Muscle layer of colon (tissue), 2 donors: Measurements from ENCODE around the gene RPAP3.
"Not testable (repeated sequence)": the region's sequence is repeated elsewhere in the genome, so short reads cannot be mapped to it uniquely, and the experiment has no call there.

Experiments used
- H3K27ac ChIP-seq: one replicate; pipeline ENCODE4 v1.7.0; 2013; ENCODE audit warnings: low read depth, mild to moderate bottlenecking, low read length, moderate library complexity
- H3K27me3 ChIP-seq, 2 donors: one replicate each; pipeline ENCODE4 v1.7.0; 2013; ENCODE audit warnings: low read length in 2 of 2, mild to moderate bottlenecking in 2 of 2; ENCODE audit not compliant: insufficient read depth in 2 of 2, control insufficient read depth in 1 of 2
- H3K36me3 ChIP-seq: one replicate; pipeline ENCODE4 v1.7.0; 2013; ENCODE audit warnings: mild to moderate bottlenecking, low read length; ENCODE audit not compliant: insufficient read depth
- H3K4me1 ChIP-seq: one replicate; pipeline ENCODE4 v1.7.0; 2013; ENCODE audit warnings: mild to moderate bottlenecking, low read length; ENCODE audit not compliant: insufficient read depth
- H3K4me3 ChIP-seq, 2 donors: one replicate each; pipeline ENCODE4 v1.7.0; 2013; ENCODE audit warnings: low read length in 2 of 2, low read depth in 1 of 2, mild to moderate bottlenecking in 1 of 2, moderate library complexity in 1 of 2
- H3K9ac ChIP-seq: one replicate; pipeline ENCODE4 v1.7.0; 2013; ENCODE audit warnings: low read length
- H3K9me3 ChIP-seq: one replicate; pipeline ENCODE4 v1.7.0; 2013; ENCODE audit warnings: mild to moderate bottlenecking, low read length
- donor health status: abdominal sarcoma.
- donor health status: Adenocarcinoma of cecum.

RPAP3 gene

DNA sequence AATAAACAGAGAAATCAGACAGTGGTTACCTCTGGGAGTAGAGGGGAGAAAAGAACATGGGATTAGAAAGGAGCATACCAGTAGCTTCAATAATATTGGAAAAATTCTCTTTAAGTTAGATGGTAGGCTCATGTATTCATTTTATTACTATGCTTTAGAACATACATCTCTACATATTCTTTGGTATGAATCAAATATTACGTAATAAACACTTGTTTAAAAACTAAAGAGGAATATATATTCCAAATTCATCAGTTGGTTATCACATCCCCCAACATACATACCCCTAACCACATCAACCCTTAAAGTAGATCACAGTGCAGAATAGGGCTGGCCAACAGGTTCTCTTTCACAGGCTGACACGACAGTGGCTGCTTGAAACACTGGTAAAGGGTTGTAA lies 5.6 kb downstream of the RPAP3 start:
- Histone ChIP-seq H3K9ac (no peak overlapping the region), H3K27me3 (no peaks in the 10 kb centered on the region), H3K27ac (no peak overlapping the region), H3K4me1 (peaks cover 7% of the 10 kb centered on the region), H3K36me3 (peaks cover 13% of the 10 kb centered on the region), H3K4me3 (no peak overlapping the region), H3K9me3 (no peaks in the 10 kb centered on the region)

DNA sequence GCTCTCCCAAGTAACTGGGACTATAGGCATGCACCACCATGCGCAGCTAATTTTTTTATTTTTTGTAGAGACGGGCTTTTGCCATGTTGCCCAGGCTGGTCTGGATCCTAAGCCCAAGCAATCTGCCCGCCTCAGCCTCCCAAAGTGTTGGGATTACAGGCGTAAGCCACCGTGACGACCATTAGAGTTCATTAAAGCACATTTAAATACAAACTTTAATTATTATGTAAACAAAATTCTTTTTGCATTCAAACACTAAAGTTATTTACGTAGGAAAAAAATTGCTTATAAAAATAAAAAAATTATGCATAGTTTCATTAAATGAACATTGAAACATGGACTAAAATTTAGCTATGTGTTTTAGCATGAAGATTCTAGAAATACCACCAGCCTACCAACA lies 7.2 kb downstream of the RPAP3 start:
- H3K36me3 ChIP-seq, result peaks cover 14% of the 10 kb centered on the region
- H3K9ac ChIP-seq, result no peak overlapping the region
- no peaks in the 10 kb centered on the region for H3K4me1 ChIP-seq
- no peaks in the 10 kb centered on the region for H3K27me3 ChIP-seq
- no peak overlapping the region for H3K4me3 ChIP-seq
- H3K27ac ChIP-seq, result no peak overlapping the region
- no peaks in the 10 kb centered on the region for H3K9me3 ChIP-seq

DNA sequence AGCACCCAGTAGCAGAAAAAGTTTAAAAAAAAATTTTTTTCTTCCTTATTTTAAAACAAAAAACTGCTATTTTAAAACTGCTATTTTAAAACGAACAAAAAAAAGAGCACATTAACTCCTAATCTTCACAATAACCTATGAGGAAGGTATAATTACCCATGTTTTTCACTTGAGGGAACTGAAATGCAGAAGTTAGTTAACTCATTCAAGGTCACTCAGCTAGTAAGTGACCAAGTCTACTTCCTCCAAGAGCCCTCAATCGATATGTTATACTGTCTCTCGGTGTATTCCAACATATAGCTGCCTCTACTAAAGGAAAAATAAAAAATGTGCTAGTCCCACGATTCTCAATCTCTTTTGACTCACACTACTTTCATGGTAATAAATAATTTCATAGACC lies 7.8 kb downstream of the RPAP3 start:
- Histone ChIP-seq H3K9ac (no peak overlapping the region), H3K27me3 (no peaks in the 10 kb centered on the region), H3K36me3 (peaks cover 17% of the 10 kb centered on the region), H3K4me3 (no peak overlapping the region), H3K27ac (no peak overlapping the region), H3K4me1 (no peaks in the 10 kb centered on the region), H3K9me3 (no peaks in the 10 kb centered on the region)

DNA sequence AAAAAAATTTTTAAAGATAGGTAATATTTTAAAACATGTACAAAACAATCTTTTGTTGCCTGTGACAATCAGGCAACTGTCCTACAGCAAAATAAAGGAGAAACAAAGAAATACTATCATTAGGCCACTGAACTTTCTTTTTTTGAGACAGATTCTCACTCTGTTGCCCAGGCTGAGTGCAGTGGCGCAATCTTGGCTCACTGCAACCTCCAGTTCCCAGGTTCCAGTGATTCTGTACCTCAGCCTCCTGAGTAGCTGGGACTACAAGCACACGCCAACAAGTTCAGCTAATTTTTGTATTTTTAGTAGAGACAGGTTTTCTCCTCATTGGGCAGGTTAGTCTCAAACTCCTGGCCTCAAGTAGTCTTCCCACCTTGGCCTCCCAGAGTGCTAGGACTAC lies 16.6 kb downstream of the RPAP3 start:
- H3K9ac ChIP-seq, result no peak overlapping the region
- no peak overlapping the region for H3K27ac ChIP-seq
- no peaks in the 10 kb centered on the region for H3K9me3 ChIP-seq
- peaks cover 6% of the 10 kb centered on the region for H3K4me1 ChIP-seq
- H3K4me3 ChIP-seq, result no peak overlapping the region
- H3K27me3 ChIP-seq, result no peaks in the 10 kb centered on the region
- H3K36me3 ChIP-seq, result peaks cover 18% of the 10 kb centered on the region

DNA sequence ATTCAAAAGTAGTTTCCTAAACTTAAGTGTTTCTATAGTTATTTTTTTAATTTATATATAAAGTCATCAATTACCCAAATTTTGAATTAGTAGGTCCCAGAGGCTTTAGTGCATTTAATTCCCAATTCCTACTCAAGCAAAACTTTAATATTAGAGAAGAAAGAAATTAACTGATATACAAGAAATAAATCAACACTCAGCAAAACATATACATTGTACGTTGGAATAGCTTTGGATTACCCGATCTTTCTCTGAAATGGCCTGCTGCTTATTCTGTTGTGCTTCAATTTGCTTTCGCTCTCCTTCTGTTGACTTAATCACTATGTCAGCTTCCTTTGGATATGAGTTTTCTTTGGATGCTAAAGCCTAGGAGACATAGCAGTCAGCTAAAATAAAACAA lies 18.2 kb downstream of the RPAP3 start:
- Histone ChIP-seq H3K27me3 (no peaks in the 10 kb centered on the region), H3K27ac (no peak overlapping the region), H3K9me3 (no peaks in the 10 kb centered on the region), H3K4me1 (peaks cover 6% of the 10 kb centered on the region), H3K4me3 (no peak overlapping the region), H3K36me3 (peaks cover 14% of the 10 kb centered on the region), H3K9ac (no peak overlapping the region)

DNA sequence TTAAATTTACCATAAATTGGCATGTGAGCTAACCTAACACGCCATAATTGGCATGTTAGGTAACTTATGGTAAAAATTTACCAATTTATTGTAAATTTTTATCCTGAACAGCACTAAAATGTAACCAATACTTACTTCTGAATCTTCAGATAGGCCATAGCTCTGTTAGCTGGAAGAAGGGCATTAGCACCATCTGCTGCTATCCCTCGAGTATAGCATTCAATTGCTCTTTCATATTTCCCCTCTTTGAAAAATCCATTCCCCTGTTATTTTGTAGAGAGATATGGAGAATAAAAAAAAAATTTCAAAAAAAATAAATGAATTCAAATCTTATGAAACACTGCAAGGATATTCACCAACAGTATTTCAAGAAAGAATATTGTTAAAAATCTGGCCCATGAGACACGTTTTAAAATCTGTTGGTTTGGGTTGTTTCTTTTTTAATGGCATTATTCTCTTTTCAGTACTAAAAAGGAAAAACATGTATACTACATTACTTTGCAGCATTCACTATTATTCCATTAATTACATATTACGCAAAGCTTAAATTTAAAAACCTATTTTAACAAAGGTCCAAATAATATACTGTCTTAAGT lies 19.1 kb downstream of the RPAP3 start:
- Histone ChIP-seq H3K4me3 (no peak overlapping the region), H3K9me3 (no peaks in the 10 kb centered on the region), H3K9ac (no peak overlapping the region), H3K4me1 (peaks cover 6% of the 10 kb centered on the region), H3K36me3 (peaks cover 14% of the 10 kb centered on the region), H3K27ac (no peak overlapping the region), H3K27me3 (no peaks in the 10 kb centered on the region)

DNA sequence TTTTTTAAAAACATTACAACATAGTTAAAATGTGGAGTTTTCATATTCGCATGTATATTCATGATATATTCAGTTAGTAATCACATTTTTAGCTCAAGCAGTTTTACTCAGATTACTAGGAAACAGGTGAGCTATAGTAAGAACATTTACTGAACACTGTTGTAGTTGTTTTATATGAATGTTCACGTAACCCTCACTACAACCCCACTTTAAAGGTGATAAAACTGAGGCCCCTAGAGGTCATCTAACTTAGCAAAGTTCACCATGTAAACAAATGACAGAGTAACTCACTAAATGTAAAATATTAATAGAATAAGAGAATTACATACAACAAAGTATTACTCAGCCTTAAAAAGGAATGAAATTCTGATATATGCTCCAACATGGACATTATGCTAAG lies 26.0 kb downstream of the RPAP3 start:
- no peaks in the 10 kb centered on the region for H3K4me1 ChIP-seq
- no peak overlapping the region for H3K9ac ChIP-seq
- no peaks in the 10 kb centered on the region for H3K9me3 ChIP-seq
- H3K36me3 ChIP-seq, result peaks cover 3% of the 10 kb centered on the region
- no peaks in the 10 kb centered on the region for H3K27me3 ChIP-seq
- H3K27ac ChIP-seq, result no peak overlapping the region
- no peak overlapping the region for H3K4me3 ChIP-seq

DNA sequence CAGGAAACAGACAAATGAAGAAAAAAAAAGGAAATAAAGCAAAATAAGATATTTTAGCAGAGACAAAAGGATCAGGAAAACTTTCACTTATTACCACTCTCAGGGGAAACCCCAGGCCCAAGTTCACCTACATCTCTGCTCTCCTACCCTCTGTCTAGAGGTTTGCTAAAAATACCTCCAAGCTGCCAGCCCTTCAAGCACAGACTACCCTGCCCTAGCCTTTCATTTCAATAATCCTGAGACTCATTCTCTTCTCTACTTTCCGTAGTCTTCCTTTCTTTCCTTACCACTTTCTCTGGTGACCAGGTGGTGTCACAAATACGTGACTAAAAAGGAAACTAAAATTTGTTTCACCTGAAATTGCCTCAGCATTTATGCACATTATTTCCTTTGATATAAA lies 33.8 kb downstream of the RPAP3 start:
- Histone ChIP-seq H3K4me3 (no peak overlapping the region), H3K36me3 (peaks cover 27% of the 10 kb centered on the region), H3K9me3 (no peaks in the 10 kb centered on the region), H3K4me1 (no peaks in the 10 kb centered on the region), H3K27me3 (no peaks in the 10 kb centered on the region), H3K9ac (no peak overlapping the region), H3K27ac (no peak overlapping the region)

DNA sequence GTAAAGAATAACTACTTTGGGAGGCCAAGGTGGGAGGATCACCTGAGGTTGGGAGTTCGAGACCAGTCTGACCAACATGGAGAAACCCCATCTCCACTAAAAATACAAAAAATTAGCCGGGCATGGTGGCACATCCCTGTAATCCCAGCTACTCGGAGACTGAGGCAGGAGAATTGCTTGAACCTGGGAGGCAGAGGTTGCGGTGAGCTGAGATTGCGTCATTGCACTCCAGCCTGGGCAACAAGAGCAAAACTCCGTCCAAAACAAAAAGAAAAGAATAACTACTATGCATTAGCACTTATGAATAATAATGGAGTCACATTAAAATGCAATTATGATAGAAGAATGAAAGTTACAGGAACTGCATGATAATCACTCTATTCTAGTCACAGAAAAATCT lies 37.9 kb downstream of the RPAP3 start:
- H3K27ac ChIP-seq, H3K9me3 ChIP-seq, H3K9ac ChIP-seq, H3K27me3 ChIP-seq, H3K4me1 ChIP-seq, H3K4me3 ChIP-seq: not testable (repeated sequence)
- H3K36me3 ChIP-seq, result peaks cover 37% of the 10 kb centered on the region

DNA sequence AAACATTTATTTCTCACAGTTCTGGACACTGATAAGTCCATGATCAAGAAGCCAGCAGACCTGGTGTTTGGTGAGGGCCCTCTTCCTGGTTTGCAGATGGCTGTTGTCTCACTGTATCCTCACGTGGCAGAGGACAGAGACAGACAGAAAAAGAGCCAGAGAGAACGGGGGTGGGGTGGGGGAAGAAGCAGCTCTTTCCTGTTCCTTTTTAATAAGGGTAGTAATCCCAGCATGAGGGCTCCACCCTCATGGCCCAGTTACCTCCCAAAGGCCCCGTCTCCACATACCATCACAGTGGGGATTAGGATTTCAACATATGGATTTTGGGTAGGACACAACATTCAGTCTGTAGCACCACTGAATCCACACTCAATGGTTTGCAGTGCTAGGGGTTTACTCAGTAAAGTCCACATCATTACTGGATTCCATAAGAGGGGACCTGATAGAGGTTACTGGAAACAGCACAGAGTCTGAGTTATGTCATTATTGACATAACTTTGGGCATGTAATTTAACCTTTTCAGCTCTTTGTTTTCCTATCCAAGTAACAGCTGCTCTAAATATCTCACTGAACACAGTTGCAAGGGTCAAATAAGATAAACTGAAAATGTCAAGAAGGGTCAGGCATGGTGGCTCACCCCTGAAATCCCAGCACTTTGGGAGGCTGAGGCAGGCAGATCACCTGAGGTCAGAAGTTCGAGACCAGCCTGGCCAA lies 53.2 kb downstream of the RPAP3 start:
- H3K9me3 ChIP-seq, result no peaks in the 10 kb centered on the region
- H3K27me3 ChIP-seq, result no peaks in the 10 kb centered on the region
- no peaks in the 10 kb centered on the region for H3K36me3 ChIP-seq
- no peak overlapping the region for H3K9ac ChIP-seq
- peak overlapping the region; percentile 5 for H3K27ac ChIP-seq
- H3K4me3 ChIP-seq, result no peak overlapping the region
- H3K4me1 ChIP-seq, result peaks cover 27% of the 10 kb centered on the region

DNA sequence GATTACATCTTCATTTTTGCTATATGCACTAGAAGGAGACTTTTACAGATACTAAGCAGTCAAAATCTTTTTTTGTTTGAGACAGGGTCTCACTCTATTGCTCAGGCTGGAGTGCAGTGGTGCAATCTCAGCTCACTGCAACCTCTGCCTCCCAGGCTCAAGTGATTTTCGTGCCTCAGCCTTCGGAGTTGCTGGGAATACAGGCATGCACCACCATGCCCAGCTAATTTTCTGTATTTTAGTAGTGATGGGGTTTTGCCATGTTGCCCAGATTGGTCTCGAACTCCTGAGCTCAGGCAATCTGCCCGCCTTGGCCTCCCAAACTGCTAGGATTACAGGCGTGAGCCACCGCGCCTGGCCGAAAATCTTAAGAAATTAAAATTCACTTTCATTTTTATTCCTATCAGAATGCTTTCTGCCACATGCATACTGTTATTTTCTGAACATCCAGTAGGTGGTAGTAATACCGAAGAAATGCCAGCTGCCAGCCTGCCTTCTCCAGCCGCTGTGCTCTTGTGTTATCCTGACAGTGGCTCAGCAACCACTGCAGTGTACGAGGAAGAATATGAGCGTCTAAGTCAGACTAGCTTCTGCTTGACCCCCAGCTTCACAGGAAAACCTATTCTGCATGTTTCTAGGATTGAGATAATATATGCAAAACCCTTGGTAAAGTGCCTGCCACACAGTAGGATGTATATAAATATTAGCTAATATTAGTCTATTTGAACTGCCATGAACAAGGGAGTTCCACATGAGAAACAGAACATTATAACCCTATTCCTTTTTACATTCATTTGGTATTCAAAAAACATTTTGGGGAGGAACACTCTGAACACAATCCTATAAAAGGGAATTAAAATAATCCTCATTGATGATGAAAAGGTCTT lies 54.2 kb downstream of the RPAP3 start:
- Histone ChIP-seq H3K4me3 (no peak overlapping the region), H3K9ac (no peak overlapping the region), H3K27ac (peak overlapping the region; percentile 5)

More for the DNA sequence above, 54.2 kb downstream of the RPAP3 start:
- no peaks in the 10 kb centered on the region for H3K36me3 ChIP-seq
- no peaks in the 10 kb centered on the region for H3K9me3 ChIP-seq
- peaks cover 27% of the 10 kb centered on the region for H3K4me1 ChIP-seq
- H3K27me3 ChIP-seq, result no peaks in the 10 kb centered on the region
